Heart left ventricle (tissue), 13 donors: ENCODE results near the gene HTRA2.

Experiments
- CTCF ChIP-seq, 12 donors: fragments of 200-600 bp; sonication (generic) in 4 of 12; IDR thresholded peaks; one replicate each; pipeline versions ENCODE4 v1.5.0 to v1.8.0; 2018 to 2022; ENCODE audit warnings: antibody characterized with exemption in 12 of 12, mild to moderate bottlenecking in 5 of 12
- POLR2A ChIP-seq, 2 donors: fragments of 450-650 bp; IDR thresholded peaks; one replicate each; pipeline ENCODE4 v1.6.1; 2017; ENCODE audit warnings: antibody characterized with exemption in 2 of 2, mild to moderate bottlenecking in 2 of 2, moderate library complexity in 2 of 2
- donor health status: ischemic (EF 13 %, LVEDD 7.1; RV severe dilation, severe dysfunction).
- donor health status: DM: no; HTN: yes; CAD: no.
- donor health status: DM: no; HTN: no; CAD: no.
- donor health status: ischemic (EF 25% LVEDD 6.9; RV normal size, moderate dysfunction).
- donor health status: ischemic (EF 25% LVEDD 5.7; RV mildly dilated, moderate dysfunction).
- donor health status: ischemic (EF 35%, LVEDD 5.7; RV mildly dilated, moderate dysfunction).
- donor health status: nonischemic (EF 11% LVEDD 7.7; RV severe dilation, severe dysfunction).
- donor health status: DM: yes; HTN: yes; CAD: no.
- donor health status: PGD.
- donor health status: ischemic (EF 29% LVEDD 5.4; RV normal size, mild dysfunction).
- donor health status: nonischemic (EF 23%, LVEDD 6.1; RV moderate dilation, normal function).

GRCh38 chr2:74514368-74515270, 15.1 kb upstream of the HTRA2 start, which contains the start of gene TLX2:
- TF ChIP-seq POLR2A (IDR thresholded peaks at IDR 0.05) (no peak), CTCF (IDR thresholded peaks at IDR 0.05) (no peak)
